ENCODE data around the gene BPGM.

BPGM gene

DNA sequence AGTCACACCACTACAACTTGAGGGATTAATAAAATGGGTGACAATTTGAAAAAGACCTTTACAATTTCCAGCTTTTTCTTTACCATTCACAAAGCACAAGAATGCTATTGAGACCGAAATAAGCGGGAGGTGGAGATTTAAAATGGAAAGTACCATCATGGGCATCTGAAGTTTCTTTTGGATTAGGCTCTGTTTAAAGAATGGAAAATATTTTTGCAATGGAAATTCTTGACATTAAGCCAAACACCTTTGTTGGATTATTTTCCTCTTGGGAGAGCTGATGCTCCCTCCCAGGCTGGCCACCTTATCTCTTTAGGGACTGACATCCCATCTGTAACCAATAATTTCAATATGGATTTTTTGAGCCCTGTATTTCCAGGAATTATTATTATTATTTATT is 62.5 kb downstream of the BPGM start:
- no peak overlapping the region for H3K4me3 ChIP-seq (ENCODE audit: low read length)
- no peaks in the 10 kb centered on the region for H3K9me3 ChIP-seq (ENCODE audit: control insufficient read depth, low read length)
- no peak overlapping the region for H3K9ac ChIP-seq (ENCODE audit: low read length)
- H3K4me1 ChIP-seq (ENCODE audit: control insufficient read depth, insufficient read depth, low read length), result peaks cover 50% of the 10 kb centered on the region
- no peak for DNase-seq (ENCODE audit: low read depth)
- H3K36me3 ChIP-seq (ENCODE audit: control insufficient read depth, insufficient read depth, low read length, severe bottlenecking), result no peaks in the 10 kb centered on the region
- H3K27me3 ChIP-seq (replicated peaks; ENCODE audit: control insufficient read depth, insufficient read depth, low read length), result no peaks in the 10 kb centered on the region

DNA sequence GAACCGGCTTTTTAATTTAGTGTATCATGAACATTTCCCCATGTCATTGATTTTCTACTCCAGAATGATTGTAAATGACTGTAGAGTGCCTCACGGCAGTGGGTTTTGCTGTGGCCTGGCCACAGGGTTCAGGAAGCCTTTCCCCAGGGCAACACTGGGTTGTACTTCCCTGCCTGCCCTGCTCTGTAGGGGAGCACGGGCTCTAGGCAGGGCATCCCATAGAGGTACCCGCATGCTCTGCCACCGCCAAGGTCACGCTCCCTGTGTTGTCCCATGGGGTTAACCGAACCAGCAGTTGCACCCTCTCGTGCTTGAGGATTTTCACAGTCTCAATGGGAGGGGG is 63.8 kb downstream of the BPGM start:
- Histone ChIP-seq H3K27me3 (replicated peaks; ENCODE audit: control insufficient read depth, insufficient read depth, low read length) (no peaks in the 10 kb centered on the region), H3K4me1 (ENCODE audit: control insufficient read depth, insufficient read depth, low read length) (peaks cover 37% of the 10 kb centered on the region), H3K9me3 (ENCODE audit: control insufficient read depth, low read length) (no peaks in the 10 kb centered on the region), H3K36me3 (ENCODE audit: control insufficient read depth, insufficient read depth, low read length, severe bottlenecking) (no peaks in the 10 kb centered on the region), H3K4me3 (ENCODE audit: low read length) (no peak overlapping the region), H3K9ac (ENCODE audit: low read length) (no peak overlapping the region)
- no peak for DNase-seq (ENCODE audit: low read depth)

DNA sequence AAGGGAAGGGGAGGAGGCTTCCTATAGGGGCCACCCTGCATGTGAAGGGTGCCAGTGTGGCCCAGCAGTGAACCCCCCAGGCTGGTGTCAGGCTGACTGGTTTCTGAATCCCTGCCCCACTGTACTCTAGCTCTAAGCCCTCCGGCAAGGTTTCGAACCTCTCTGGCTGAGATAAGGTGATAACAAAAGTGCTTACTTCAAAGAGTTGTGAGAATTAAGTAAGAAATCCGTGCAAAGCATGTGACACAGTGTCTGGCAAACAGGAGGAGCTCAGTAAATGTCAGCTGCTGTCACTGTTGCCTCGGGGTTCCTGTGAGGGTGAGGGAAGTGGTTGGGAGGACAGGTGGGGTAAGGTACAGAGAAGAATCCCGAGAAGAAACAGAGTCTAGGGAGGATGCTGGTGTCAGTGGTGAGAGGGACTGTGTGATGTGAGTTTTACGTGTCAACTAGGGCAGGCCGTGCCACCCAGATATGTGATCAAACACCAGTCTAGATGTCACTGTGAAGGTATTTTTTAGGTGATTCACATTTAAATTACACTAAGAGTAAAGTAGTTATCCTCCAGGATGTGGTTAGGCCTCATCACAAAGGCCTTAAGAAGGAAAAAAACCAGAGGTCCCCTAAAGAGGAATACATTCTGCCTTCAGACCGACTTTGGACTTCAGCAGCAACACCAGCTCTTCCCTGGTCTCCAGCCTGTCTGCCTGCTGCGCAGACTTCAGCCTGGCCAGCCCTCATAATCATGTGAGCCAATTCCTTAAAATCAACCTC is 64.4 kb downstream of the BPGM start:
- peak; percentile 39 for DNase-seq (ENCODE audit: low read depth)
- Histone ChIP-seq H3K27me3 (replicated peaks; ENCODE audit: control insufficient read depth, insufficient read depth, low read length) (no peaks in the 10 kb centered on the region), H3K4me1 (ENCODE audit: control insufficient read depth, insufficient read depth, low read length) (peaks cover 32% of the 10 kb centered on the region), H3K9ac (ENCODE audit: low read length) (no peak overlapping the region), H3K4me3 (ENCODE audit: low read length) (no peak overlapping the region), H3K9me3 (ENCODE audit: control insufficient read depth, low read length) (no peaks in the 10 kb centered on the region), H3K36me3 (ENCODE audit: control insufficient read depth, insufficient read depth, low read length, severe bottlenecking) (no peaks in the 10 kb centered on the region)

DNA sequence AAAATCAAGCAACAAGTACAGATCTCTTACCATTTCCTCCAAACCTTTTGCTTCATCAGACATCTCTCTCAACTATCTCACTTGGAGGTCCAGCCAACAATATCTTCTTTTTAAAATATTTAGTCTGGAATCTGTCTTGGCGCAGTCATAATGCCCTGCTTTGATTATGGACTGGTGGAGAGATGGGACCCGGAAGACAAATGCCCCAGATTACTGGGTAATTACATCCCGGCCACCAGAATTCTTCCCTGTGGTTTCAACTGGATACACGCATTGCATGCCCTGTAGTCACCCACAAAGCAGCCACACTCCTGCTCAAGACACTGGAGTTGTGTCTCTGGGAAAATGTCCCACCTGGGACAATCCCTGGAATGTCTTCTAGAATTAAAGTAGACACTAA is 65.5 kb downstream of the BPGM start:
- Histone ChIP-seq H3K36me3 (ENCODE audit: control insufficient read depth, insufficient read depth, low read length, severe bottlenecking) (no peaks in the 10 kb centered on the region), H3K27me3 (replicated peaks; ENCODE audit: control insufficient read depth, insufficient read depth, low read length) (no peaks in the 10 kb centered on the region), H3K4me3 (ENCODE audit: low read length) (no peak overlapping the region), H3K9ac (ENCODE audit: low read length) (no peak overlapping the region), H3K9me3 (ENCODE audit: control insufficient read depth, low read length) (no peaks in the 10 kb centered on the region), H3K4me1 (ENCODE audit: control insufficient read depth, insufficient read depth, low read length) (peaks cover 21% of the 10 kb centered on the region)
- peak; percentile 44 for DNase-seq (ENCODE audit: low read depth)

DNA sequence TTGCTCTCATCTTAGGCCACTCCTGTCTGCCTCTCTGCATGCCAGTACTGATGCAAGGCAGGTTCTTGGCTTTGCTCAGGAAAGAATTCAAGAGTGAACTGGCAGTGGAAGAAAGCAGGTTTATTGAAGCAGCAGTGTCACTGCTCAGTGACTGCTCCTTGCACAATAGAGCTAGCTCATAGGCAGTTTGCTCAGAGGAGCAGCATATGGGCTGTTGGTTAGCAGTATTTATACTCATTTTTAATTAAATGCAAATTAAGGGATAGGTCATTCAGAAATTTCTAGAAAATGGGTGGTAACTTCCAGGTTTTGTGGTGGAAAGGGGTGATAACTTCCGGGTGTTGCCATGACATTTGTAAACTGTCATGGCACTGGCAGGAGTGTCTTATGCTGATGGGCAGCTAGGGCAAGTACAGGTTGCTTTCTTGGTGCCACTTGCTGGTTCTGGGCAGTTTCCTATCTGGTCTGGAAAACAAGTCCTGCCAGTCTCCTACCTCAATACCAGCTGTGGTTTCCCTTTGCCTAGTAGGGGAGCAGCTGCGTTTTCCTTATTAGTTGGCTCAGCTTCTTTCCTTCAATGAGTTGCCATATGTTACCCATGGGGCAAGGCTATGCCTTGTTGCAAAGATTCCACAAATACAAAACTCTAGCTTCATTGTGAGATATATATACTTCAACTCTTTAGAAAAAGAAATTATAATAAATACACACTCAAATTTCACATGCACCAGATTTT is 68.0 kb downstream of the BPGM start:
- no peak overlapping the region for H3K4me3 ChIP-seq (ENCODE audit: low read length)
- H3K4me1 ChIP-seq (ENCODE audit: control insufficient read depth, insufficient read depth, low read length), result peaks cover 6% of the 10 kb centered on the region
- H3K9ac ChIP-seq (ENCODE audit: low read length), result no peak overlapping the region
- DNase-seq (ENCODE audit: low read depth), result no peak
- peaks cover 7% of the 10 kb centered on the region for H3K9me3 ChIP-seq (ENCODE audit: control insufficient read depth, low read length)
- H3K36me3 ChIP-seq (ENCODE audit: control insufficient read depth, insufficient read depth, low read length, severe bottlenecking), result no peaks in the 10 kb centered on the region
- H3K27me3 ChIP-seq (replicated peaks; ENCODE audit: control insufficient read depth, insufficient read depth, low read length), result no peaks in the 10 kb centered on the region

DNA sequence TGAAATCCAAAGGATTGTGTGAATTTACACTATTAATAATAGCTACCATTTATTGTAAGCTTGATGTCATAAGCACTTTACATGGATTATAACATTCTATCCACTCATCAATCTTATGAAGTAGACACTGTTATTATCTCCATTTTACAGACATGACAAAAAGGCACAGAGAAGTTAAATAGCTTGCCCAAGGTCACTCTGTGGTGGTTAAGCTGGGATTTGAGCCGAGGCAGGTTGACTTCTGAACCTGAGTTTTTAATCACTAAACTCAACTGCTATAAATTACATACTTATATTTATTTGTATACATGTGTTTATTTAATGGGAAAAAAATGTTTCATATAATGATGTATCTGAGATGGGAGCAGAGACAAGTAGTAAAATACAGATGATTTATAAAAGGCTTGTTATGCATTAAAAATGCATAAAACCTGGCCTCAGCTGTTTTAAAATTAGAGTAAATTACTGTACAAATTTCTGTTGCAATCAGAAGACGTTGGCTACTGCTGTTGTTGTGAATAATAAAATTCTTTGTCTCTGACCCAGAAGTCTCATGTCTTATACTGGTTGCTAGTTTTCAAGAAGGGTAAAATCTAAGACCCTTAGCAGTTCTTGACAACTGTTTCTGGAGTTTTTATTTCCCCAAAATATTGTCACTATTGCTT is 71.7 kb downstream of the BPGM start:
- H3K36me3 ChIP-seq (ENCODE audit: control insufficient read depth, insufficient read depth, low read length, severe bottlenecking), result no peaks in the 10 kb centered on the region
- H3K4me1 ChIP-seq (ENCODE audit: control insufficient read depth, insufficient read depth, low read length), result peaks cover 24% of the 10 kb centered on the region
- no peaks in the 10 kb centered on the region for H3K27me3 ChIP-seq (replicated peaks; ENCODE audit: control insufficient read depth, insufficient read depth, low read length)
- H3K4me3 ChIP-seq (ENCODE audit: low read length), result no peak overlapping the region
- DNase-seq (ENCODE audit: low read depth), result no peak
- H3K9ac ChIP-seq (ENCODE audit: low read length), result no peak overlapping the region
- peaks cover 7% of the 10 kb centered on the region for H3K9me3 ChIP-seq (ENCODE audit: control insufficient read depth, low read length)

DNA sequence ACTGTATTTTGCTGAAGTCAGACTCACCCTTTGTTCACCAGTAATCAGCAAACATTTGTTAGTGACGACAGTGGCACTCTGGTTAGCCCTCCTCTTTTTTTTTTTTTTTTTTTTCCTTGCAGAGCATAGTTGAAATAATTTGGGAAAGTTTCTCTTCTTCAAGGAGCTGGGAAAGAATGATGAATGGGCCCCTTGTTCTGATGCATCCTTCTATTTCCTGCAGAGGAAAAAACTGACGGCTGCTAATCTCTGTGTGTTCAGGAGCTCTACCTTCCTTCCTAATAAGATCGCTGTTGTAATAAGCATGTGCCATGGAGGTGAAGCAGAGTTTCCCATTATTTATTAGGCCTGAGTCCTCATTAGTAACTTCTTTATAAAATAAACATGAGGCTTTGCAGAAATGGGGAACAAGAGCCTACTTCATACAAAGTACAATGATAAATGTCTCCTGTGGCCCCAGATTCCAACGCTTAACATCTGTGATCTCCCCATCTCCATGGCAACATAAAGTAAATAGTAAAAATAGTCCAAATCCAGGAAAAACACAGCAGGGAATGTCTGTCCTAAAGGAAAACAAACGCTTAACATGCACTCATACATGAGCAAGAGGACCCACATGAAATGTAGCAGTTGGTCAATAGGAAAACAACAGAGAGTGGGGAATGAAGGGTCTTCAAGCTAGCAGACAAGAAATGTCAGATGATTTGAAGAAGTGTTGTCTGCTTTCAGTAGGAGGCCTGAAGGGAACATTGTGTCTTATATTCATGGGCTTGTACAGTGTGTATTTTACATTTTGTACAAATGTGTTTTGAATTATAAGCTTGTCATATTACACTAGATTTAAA is 73.7 kb downstream of the BPGM start:
- Histone ChIP-seq H3K9me3 (ENCODE audit: control insufficient read depth, low read length) (peaks cover 7% of the 10 kb centered on the region), H3K4me3 (ENCODE audit: low read length) (no peak overlapping the region), H3K4me1 (ENCODE audit: control insufficient read depth, insufficient read depth, low read length) (peaks cover 35% of the 10 kb centered on the region), H3K9ac (ENCODE audit: low read length) (peak overlapping the region; percentile 58), H3K36me3 (ENCODE audit: control insufficient read depth, insufficient read depth, low read length, severe bottlenecking) (no peaks in the 10 kb centered on the region), H3K27me3 (replicated peaks; ENCODE audit: control insufficient read depth, insufficient read depth, low read length) (no peaks in the 10 kb centered on the region)
- DNase-seq (ENCODE audit: low read depth), result peak; percentile 63

DNA sequence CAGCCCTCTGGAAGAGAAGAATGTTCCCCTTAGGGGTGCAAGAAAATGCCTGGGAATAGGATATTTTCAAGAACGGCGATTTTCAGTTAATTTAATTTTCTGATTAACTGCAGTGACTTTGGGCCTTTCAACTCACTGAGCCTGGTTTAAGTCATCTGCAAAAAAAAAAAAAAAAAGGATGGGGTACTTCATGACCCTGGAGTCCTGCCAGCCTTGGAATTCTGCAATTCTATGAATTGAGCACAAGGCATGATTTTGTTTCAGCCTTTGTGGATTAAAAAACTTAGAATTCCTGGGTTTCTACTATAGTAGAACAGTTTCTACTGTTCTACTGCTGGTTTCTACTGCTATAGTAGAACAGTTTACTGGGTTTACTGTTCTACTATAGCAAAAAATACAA is 74.5 kb downstream of the BPGM start:
- Histone ChIP-seq H3K4me1 (ENCODE audit: control insufficient read depth, insufficient read depth, low read length) (peaks cover 35% of the 10 kb centered on the region), H3K4me3 (ENCODE audit: low read length) (no peak overlapping the region), H3K27me3 (replicated peaks; ENCODE audit: control insufficient read depth, insufficient read depth, low read length) (no peaks in the 10 kb centered on the region), H3K9me3 (ENCODE audit: control insufficient read depth, low read length) (peaks cover 7% of the 10 kb centered on the region), H3K36me3 (ENCODE audit: control insufficient read depth, insufficient read depth, low read length, severe bottlenecking) (no peaks in the 10 kb centered on the region), H3K9ac (ENCODE audit: low read length) (peak overlapping the region; percentile 58)
- DNase-seq (ENCODE audit: low read depth), result no peak

DNA sequence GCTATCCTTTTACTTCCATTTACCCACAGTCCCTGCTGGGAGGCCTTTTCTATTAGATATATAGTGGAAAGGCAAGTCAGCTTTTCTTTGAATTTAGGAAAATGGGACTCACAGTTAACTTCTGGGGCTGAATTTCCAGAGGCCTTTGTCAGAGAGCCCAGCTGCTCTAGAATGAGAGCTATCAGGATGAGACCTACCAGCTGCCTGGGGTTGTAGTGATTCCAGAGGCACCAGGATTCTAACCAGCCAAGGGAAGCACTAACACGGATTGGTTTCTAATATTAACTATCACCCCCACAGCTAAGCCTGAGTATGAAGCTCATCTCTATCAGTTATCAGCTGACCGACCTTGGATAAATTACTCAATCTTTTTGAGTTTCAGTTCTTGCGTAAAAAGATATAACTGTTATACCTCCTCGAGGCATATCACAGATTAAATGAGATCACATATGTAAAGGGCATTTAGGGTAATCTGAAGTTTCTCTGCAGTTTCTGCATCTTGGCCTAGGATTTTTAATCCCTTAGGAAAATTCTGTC is 76.2 kb downstream of the BPGM start:
- H3K27me3 ChIP-seq (replicated peaks; ENCODE audit: control insufficient read depth, insufficient read depth, low read length), result no peaks in the 10 kb centered on the region
- H3K4me3 ChIP-seq (ENCODE audit: low read length), result no peak overlapping the region
- no peaks in the 10 kb centered on the region for H3K36me3 ChIP-seq (ENCODE audit: control insufficient read depth, insufficient read depth, low read length, severe bottlenecking)
- DNase-seq (ENCODE audit: low read depth), result no peak
- peaks cover 38% of the 10 kb centered on the region for H3K4me1 ChIP-seq (ENCODE audit: control insufficient read depth, insufficient read depth, low read length)
- no peak overlapping the region for H3K9ac ChIP-seq (ENCODE audit: low read length)
- peaks cover 7% of the 10 kb centered on the region for H3K9me3 ChIP-seq (ENCODE audit: control insufficient read depth, low read length)

DNA sequence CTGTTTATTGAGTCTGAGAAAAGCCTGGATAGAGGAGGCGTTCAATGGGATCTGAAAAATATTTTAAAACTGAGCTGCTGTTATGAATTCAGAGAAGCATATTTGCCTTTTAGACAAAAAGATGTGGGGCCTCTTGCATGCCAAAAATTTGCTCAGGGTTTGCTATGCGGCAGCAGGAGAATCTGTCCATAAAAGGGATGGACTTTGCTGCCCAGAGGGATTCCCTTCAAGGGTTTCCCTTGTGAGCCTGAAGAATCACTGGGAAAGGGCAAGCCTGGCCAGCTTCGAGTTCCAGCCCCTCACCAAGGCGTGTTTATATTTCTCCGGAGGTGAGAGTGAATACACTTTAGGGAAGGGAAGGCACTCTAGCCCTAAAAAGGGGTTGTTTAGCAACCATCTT is 77.2 kb downstream of the BPGM start:
- H3K27me3 ChIP-seq (replicated peaks; ENCODE audit: control insufficient read depth, insufficient read depth, low read length), result no peaks in the 10 kb centered on the region
- H3K9me3 ChIP-seq (ENCODE audit: control insufficient read depth, low read length), result peaks cover under 1% of the 10 kb centered on the region
- H3K4me3 ChIP-seq (ENCODE audit: low read length), result no peak overlapping the region
- H3K36me3 ChIP-seq (ENCODE audit: control insufficient read depth, insufficient read depth, low read length, severe bottlenecking), result no peaks in the 10 kb centered on the region
- H3K4me1 ChIP-seq (ENCODE audit: control insufficient read depth, insufficient read depth, low read length), result peaks cover 39% of the 10 kb centered on the region
- DNase-seq (ENCODE audit: low read depth), result peak; percentile 39
- H3K9ac ChIP-seq (ENCODE audit: low read length), result peak overlapping the region; percentile 6
